ENCODE results near the gene C10orf120. TPM values are rescaled to one million over a fixed set of nuclear protein-coding genes. Genes with fewer than 3 reads are reported as not detected.

C10orf120 gene
- polyA plus RNA-seq, 1 experiment: not detected

DNA sequence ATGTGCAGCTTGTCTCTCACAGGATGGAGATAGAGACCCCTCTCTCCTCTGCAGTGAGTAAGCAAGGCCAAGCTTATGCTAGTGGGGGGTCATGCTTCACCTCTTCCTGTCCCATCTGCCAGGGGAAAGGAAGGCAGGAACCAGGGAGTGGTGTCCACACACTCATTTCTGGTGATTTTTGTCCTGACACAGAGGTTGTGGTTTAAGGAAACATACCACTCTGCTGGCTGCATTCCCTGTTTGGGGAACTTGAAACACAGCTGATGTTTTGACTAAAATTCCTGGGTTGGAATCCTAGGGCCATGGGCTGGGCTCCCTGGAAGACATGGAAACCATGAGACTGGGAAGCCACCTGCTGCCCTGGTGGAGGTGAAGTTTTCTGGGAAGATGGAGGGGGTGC is 21.4 kb downstream of the C10orf120 start:
- ChIA-PET CTCF (interaction anchor here (0.5 to 0.6 kb wide), 2 partner anchors 50 to 114 kb away, joined by 3 read pairs; no protein-coding TSS in a partner anchor), POLR2A (no interaction called here)
- no peak for TF ChIP-seq CTCF (IDR thresholded peaks at IDR 0.05; ENCODE audit: insufficient read depth, low read depth, low read length)
- DNase-seq (ENCODE audit: low read depth): no peak
- Histone ChIP-seq H3K27me3 (ENCODE audit: control insufficient read depth, insufficient read depth, low read length) (no peaks in the 10 kb centered on the region), H3K36me3 (ENCODE audit: control insufficient read depth, insufficient read depth, low read length) (no peaks in the 10 kb centered on the region), H3K4me3 (ENCODE audit: low read depth, low read length) (no peak overlapping the region)

DNA sequence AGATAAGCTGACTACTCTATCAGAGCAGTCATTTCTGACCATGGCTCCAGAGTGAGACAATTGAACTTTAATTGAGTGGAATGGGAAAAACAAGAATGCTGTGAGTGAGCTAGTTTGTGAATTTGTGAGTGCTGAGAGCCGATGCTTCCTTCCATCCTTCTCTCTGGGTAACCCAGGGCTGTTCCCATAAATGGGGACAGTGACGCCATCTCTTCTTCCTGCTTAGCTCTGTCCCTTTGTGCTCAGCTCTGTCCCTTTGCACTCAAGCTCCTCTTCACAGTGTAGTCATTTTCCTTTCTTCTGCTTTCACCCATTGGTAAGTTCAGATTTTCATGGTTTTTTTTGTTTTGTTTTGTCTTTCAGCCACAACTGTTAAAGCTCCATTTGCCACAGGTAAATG is 24.4 kb downstream of the C10orf120 start:
- no peak for DNase-seq (ENCODE audit: low read depth)
- TF ChIP-seq CTCF (IDR thresholded peaks at IDR 0.05; ENCODE audit: insufficient read depth, low read depth, low read length): no peak
- POLR2A ChIA-PET: no interaction called here
- Histone ChIP-seq H3K27me3 (ENCODE audit: control insufficient read depth, insufficient read depth, low read length) (no peaks in the 10 kb centered on the region), H3K36me3 (ENCODE audit: control insufficient read depth, insufficient read depth, low read length) (no peaks in the 10 kb centered on the region), H3K4me3 (ENCODE audit: low read depth, low read length) (no peak overlapping the region)
- CTCF ChIA-PET: no interaction called here

- H3K27me3 ChIP-seq (ENCODE audit: control insufficient read depth, insufficient read depth, low read length): no peaks in the 10 kb centered on the region
- ChIA-PET CTCF (no interaction called here), POLR2A (no interaction called here)
- no peak for TF ChIP-seq CTCF (IDR thresholded peaks at IDR 0.05; ENCODE audit: insufficient read depth, low read depth, low read length)
- no peaks in the 10 kb centered on the region for H3K36me3 ChIP-seq (ENCODE audit: control insufficient read depth, insufficient read depth, low read length)
- H3K4me3 ChIP-seq (ENCODE audit: low read depth, low read length): no peak overlapping the region
- no peak for DNase-seq (ENCODE audit: low read depth)
Observed at GRCh38 chr10:122674781-122675180, 24.9 kb downstream of the C10orf120 start.

DNA sequence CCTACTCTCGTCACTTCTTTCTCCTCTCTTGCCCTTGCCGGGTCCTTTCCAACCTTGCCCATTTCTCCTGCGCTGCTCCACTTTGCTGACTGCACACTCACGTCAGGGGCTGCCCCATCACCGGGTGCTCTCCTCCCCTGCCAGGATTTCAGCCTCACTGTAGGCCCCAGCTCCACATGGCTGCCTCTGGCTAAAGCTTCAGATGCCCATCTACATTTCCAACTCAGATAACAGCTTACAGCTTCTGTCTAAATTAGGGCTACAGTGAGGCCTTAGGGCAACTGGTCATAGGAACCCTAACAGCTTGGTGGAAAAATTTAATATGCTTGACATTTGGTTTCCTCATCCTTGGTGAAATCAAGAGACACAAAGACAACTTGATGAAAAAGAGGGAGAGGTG is 25.9 kb downstream of the C10orf120 start:
- Histone ChIP-seq H3K27me3 (ENCODE audit: control insufficient read depth, insufficient read depth, low read length) (no peaks in the 10 kb centered on the region), H3K36me3 (ENCODE audit: control insufficient read depth, insufficient read depth, low read length) (no peaks in the 10 kb centered on the region), H3K4me3 (ENCODE audit: low read depth, low read length) (no peak overlapping the region)
- CTCF ChIA-PET: no interaction called here
- POLR2A ChIA-PET: no interaction called here
- DNase-seq (ENCODE audit: low read depth): no peak
- TF ChIP-seq CTCF (IDR thresholded peaks at IDR 0.05; ENCODE audit: insufficient read depth, low read depth, low read length): no peak

- no peaks in the 10 kb centered on the region for H3K27me3 ChIP-seq (ENCODE audit: control insufficient read depth, insufficient read depth, low read length)
- POLR2A ChIA-PET: no interaction called here
- TF ChIP-seq CTCF (IDR thresholded peaks at IDR 0.05; ENCODE audit: insufficient read depth, low read depth, low read length): no peak
- no peak overlapping the region for H3K4me3 ChIP-seq (ENCODE audit: low read depth, low read length)
- no peaks in the 10 kb centered on the region for H3K36me3 ChIP-seq (ENCODE audit: control insufficient read depth, insufficient read depth, low read length)
- no peak for DNase-seq (ENCODE audit: low read depth)
- CTCF ChIA-PET: no interaction called here
Observed at GRCh38 chr10:122673269-122673668, 26.4 kb downstream of the C10orf120 start.

All from BJ (cell line).